OCI-LY1 (cell line): ENCODE data around the gene MGAT2.

Source experiments
- H2AFZ ChIP-seq: fragments of 200-600 bp; sonication (generic), shearing (Covaris generic); 2 replicates; pipeline ENCODE4 v1.6.0; 2014; ENCODE audit warnings: antibody characterized with exemption, mild to moderate bottlenecking, low read length
- H3F3A ChIP-seq: fragments of 200-600 bp; sonication (generic), shearing (Covaris generic); 2 replicates; pipeline ENCODE4 v1.6.0; 2014; ENCODE audit warnings: mild to moderate bottlenecking, antibody characterized with exemption, low read length, moderate library complexity; ENCODE audit not compliant: insufficient read depth
- H3K27ac ChIP-seq: fragments of 200-600 bp; sonication (generic); 2 replicates; pipeline ENCODE4 v1.5.1; 2014; ENCODE audit warnings: low read length, mixed run types, mild to moderate bottlenecking, low read depth; ENCODE audit not compliant: poor library complexity, severe bottlenecking
- H3K27me3 ChIP-seq: fragments of 200-600 bp; sonication (generic); 2 replicates; pipeline ENCODE4 v1.6.0; 2014; ENCODE audit warnings: antibody characterized with exemption, mild to moderate bottlenecking, low read length, moderate library complexity; ENCODE audit not compliant: insufficient read depth
- H3K36me3 ChIP-seq: fragments of 200-600 bp; sonication (generic); 2 replicates; pipeline ENCODE4 v1.6.1; 2014; ENCODE audit warnings: mild to moderate bottlenecking, antibody characterized with exemption, low read length, moderate library complexity, mixed read lengths; ENCODE audit not compliant: insufficient read depth
- H3K4me1 ChIP-seq: fragments of 200-600 bp; sonication (generic); 2 replicates; pipeline ENCODE4 v1.5.1; 2014; ENCODE audit warnings: mild to moderate bottlenecking, low read length, moderate library complexity; ENCODE audit not compliant: insufficient read depth, severe bottlenecking
- H3K4me2 ChIP-seq: fragments of 200-600 bp; sonication (generic), shearing (Covaris generic); 2 replicates; pipeline ENCODE4 v1.6.1; 2014; ENCODE audit warnings: low read length
- H3K4me3 ChIP-seq: fragments of 200-600 bp; sonication (generic); 2 replicates; pipeline ENCODE4 v1.5.1; 2014; ENCODE audit warnings: low read length, low read depth, mild to moderate bottlenecking, mixed read lengths; ENCODE audit not compliant: poor library complexity, severe bottlenecking
- H3K79me2 ChIP-seq: fragments of 200-600 bp; shearing (Covaris generic); 2 replicates; pipeline ENCODE4 v1.6.1; 2016; ENCODE audit warnings: mixed run types, low read length, mixed read lengths; ENCODE audit not compliant: insufficient read depth
- H3K9ac ChIP-seq: fragments of 200-600 bp; sonication (generic), shearing (Covaris generic); 2 replicates; pipeline ENCODE4 v1.6.1; 2014; ENCODE audit warnings: mild to moderate bottlenecking, low read length, mixed read lengths
- H3K9me2 ChIP-seq: fragments of 200-600 bp; sonication (generic), shearing (Covaris generic); 2 replicates; pipeline ENCODE4 v1.6.1; 2014; ENCODE audit warnings: low read depth, mild to moderate bottlenecking, low read length, mixed read lengths
- H3K9me3 ChIP-seq: fragments of 200-600 bp; shearing (Covaris generic); 2 replicates; pipeline ENCODE4 v1.6.1; 2014; ENCODE audit warnings: low read length, mixed read lengths
- H4K20me1 ChIP-seq: fragments of 200-600 bp; sonication (generic), shearing (Covaris generic); 2 replicates; pipeline ENCODE4 v1.6.0; 2016; ENCODE audit warnings: mild to moderate bottlenecking, low read length; ENCODE audit not compliant: insufficient read depth
- CTCF ChIP-seq: fragments of 200-600 bp; sonication (generic), shearing (Covaris generic); IDR thresholded peaks from 2 replicates; pipeline ENCODE4 v1.5.1; 2017; ENCODE audit warnings: mild to moderate bottlenecking, antibody characterized with exemption, low read length, moderate library complexity, mixed read lengths
- EZH2 ChIP-seq: fragments of 200-600 bp; sonication (generic), shearing (Covaris generic); IDR thresholded peaks from 2 replicates; pipeline ENCODE4 v1.8.0; 2017; ENCODE audit warnings: borderline replicate concordance, mixed run types, mild to moderate bottlenecking, antibody characterized with exemption, low read length, moderate library complexity, mixed read lengths

The MGAT2 gene

DNA sequence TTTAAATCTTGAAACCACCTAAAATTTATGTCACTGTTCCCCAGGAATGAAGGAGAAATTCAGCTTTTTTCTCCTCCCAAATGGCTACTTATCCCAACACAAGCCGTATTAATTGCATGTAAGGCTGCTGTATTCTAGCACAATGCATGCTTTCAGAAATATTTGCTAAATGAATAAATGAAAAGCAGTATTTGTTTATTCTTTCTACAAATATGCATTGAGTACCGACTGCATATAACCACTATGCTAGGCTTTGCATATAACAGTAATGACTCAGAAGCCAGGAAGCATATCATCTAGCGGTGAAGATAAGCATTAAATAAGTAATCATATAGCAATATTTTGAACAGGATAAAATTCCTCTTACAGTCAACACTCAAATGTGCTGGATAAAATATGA lies 27.6 kb upstream of the MGAT2 start:
- Histone ChIP-seq H3K27ac (no peak overlapping the region), H3K36me3 (no peaks in the 10 kb centered on the region), H3K9me3 (no peaks in the 10 kb centered on the region), H4K20me1 (no peaks in the 10 kb centered on the region), H3F3A (no peaks in the 10 kb centered on the region), H3K9ac (no peak overlapping the region), H3K9me2 (no peaks in the 10 kb centered on the region), H2AFZ (no peak overlapping the region), H3K79me2 (no peaks in the 10 kb centered on the region), H3K4me1 (peaks cover 15% of the 10 kb centered on the region), H3K4me3 (no peak overlapping the region), H3K27me3 (no peaks in the 10 kb centered on the region), H3K4me2 (no peak overlapping the region)
- TF ChIP-seq CTCF: no peak
- TF ChIP-seq EZH2: no peak

DNA sequence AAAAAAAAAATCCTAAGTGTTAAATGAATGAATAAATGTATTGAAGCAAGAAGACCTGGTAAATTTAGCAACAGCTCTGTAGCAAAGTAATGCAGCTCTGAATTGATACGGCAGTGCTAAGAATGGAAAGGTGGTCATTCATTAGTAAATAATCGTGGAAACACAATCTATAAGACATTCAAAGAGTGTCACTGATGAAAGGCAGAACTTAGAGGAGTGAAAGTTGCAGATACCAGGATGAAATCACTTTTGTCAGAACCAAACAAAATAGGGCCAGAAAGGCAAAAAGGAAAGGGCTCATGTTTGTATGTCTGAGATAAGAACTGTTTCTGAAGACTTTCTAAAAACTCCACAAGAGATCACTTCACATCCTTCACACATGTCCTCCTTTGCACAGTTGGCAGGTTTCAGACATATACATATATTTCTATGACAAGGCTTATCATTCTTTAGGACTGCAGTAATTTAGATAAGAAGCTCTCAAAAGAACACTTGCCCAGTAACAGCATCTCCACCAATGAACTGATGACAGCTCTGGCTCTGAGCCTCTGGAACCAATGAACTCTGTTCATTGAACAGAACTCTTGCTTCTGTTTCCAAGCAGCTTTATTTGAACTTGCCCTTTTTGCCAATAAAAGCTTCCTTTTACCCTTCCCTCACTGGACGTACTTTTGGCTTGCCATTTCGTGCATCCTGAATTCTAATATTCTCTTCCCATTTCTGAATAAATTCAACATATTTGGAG lies 26.1 kb upstream of the MGAT2 start:
- Histone ChIP-seq H3K9me2 (no peaks in the 10 kb centered on the region), H3K36me3 (no peaks in the 10 kb centered on the region), H3K4me3 (no peak overlapping the region), H3K9ac (no peak overlapping the region), H3F3A (no peaks in the 10 kb centered on the region), H3K27ac (no peak overlapping the region), H3K9me3 (no peaks in the 10 kb centered on the region), H3K27me3 (no peaks in the 10 kb centered on the region), H4K20me1 (no peaks in the 10 kb centered on the region), H2AFZ (no peak overlapping the region), H3K79me2 (peaks cover 7% of the 10 kb centered on the region), H3K4me1 (peaks cover 15% of the 10 kb centered on the region), H3K4me2 (no peak overlapping the region)
- TF ChIP-seq EZH2 (no peak), CTCF (no peak)

DNA sequence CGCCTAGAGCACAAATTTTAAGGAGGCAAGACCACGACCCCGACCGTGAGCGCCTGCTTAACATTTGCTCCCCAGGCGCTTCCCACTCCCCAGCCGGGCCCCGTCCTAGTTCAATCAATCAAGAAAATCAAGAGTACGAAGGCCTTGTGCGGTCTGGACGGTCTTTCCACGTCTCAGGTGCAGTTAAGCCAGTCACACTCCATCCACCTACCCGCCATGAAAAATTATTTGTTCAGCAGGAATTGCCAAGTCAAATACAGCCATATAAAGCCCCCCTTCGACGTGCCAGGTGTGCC lies 22.5 kb upstream of the MGAT2 start:
- peak overlapping the region; percentile 70 for H3K4me2 ChIP-seq

More for the DNA sequence above, 22.5 kb upstream of the MGAT2 start:
- no peaks in the 10 kb centered on the region for H3K9me2 ChIP-seq
- no peak for TF ChIP-seq CTCF
- TF ChIP-seq EZH2: no peak
- H3K4me3 ChIP-seq: peak overlapping the region; percentile 98
- H2AFZ ChIP-seq: no peak overlapping the region
- peak overlapping the region; percentile 99 for H3K9ac ChIP-seq
- no peaks in the 10 kb centered on the region for H3K27me3 ChIP-seq
- peaks cover 24% of the 10 kb centered on the region for H3K79me2 ChIP-seq
- H3K27ac ChIP-seq: peak overlapping the region; percentile 90
- peaks cover 27% of the 10 kb centered on the region for H3K4me1 ChIP-seq
- H3F3A ChIP-seq: no peaks in the 10 kb centered on the region
- no peaks in the 10 kb centered on the region for H3K9me3 ChIP-seq
- H3K36me3 ChIP-seq: peaks cover 20% of the 10 kb centered on the region; the same call in 1 of the 2 replicates
- no peaks in the 10 kb centered on the region for H4K20me1 ChIP-seq
